ENCODE results near the gene ZNF608.

ZNF608 gene

GRCh38 chr5:124761010-124761409, 14.6 kb upstream of the ZNF608 start:
- no peak overlapping the region for H3K4me3 Mint-ChIP-seq
- no peaks in the 10 kb centered on the region for H3K27me3 Mint-ChIP-seq
- no peaks in the 10 kb centered on the region for H3K4me1 Mint-ChIP-seq
- H3K36me3 Mint-ChIP-seq = no peaks in the 10 kb centered on the region
- no peak overlapping the region for H3K27ac Mint-ChIP-seq
- H3K9me3 Mint-ChIP-seq = no peaks in the 10 kb centered on the region

- Mint-ChIP-seq H3K4me3 (no peak overlapping the region), H3K4me1 (no peaks in the 10 kb centered on the region), H3K9me3 (no peaks in the 10 kb centered on the region), H3K27ac (no peak overlapping the region), H3K27me3 (no peaks in the 10 kb centered on the region), H3K36me3 (no peaks in the 10 kb centered on the region)
These were observed 14.2 kb upstream of the ZNF608 start for GRCh38 chr5:124760608-124761007.

GRCh38 chr5:124755565-124755964, 9.1 kb upstream of the ZNF608 start:
- H3K4me1 Mint-ChIP-seq = no peaks in the 10 kb centered on the region
- H3K36me3 Mint-ChIP-seq = no peaks in the 10 kb centered on the region
- peaks cover 7% of the 10 kb centered on the region for H3K27me3 Mint-ChIP-seq
- H3K9me3 Mint-ChIP-seq = no peaks in the 10 kb centered on the region
- H3K27ac Mint-ChIP-seq = no peak overlapping the region
- H3K4me3 Mint-ChIP-seq = no peak overlapping the region

- Mint-ChIP-seq H3K36me3 (no peaks in the 10 kb centered on the region), H3K27me3 (peaks cover 7% of the 10 kb centered on the region), H3K9me3 (no peaks in the 10 kb centered on the region), H3K4me1 (no peaks in the 10 kb centered on the region), H3K4me3 (no peak overlapping the region), H3K27ac (no peak overlapping the region)
These were observed 8.6 kb upstream of the ZNF608 start for GRCh38 chr5:124755041-124755440.

GRCh38 chr5:124754206-124754927, 7.9 kb upstream of the ZNF608 start:
- peaks cover 11% of the 10 kb centered on the region for H3K27me3 Mint-ChIP-seq
- no peak overlapping the region for H3K4me3 Mint-ChIP-seq
- H3K4me1 Mint-ChIP-seq = no peaks in the 10 kb centered on the region
- no peaks in the 10 kb centered on the region for H3K36me3 Mint-ChIP-seq
- H3K27ac Mint-ChIP-seq = no peak overlapping the region
- no peaks in the 10 kb centered on the region for H3K9me3 Mint-ChIP-seq

GRCh38 chr5:124752854-124753720, 6.6 kb upstream of the ZNF608 start:
- Mint-ChIP-seq H3K9me3 (no peaks in the 10 kb centered on the region), H3K27me3 (peaks cover 18% of the 10 kb centered on the region), H3K4me1 (peaks cover 7% of the 10 kb centered on the region), H3K27ac (no peak overlapping the region), H3K4me3 (no peak overlapping the region), H3K36me3 (no peaks in the 10 kb centered on the region)

- H3K4me1 Mint-ChIP-seq = peaks cover 15% of the 10 kb centered on the region
- no peaks in the 10 kb centered on the region for H3K9me3 Mint-ChIP-seq
- H3K27me3 Mint-ChIP-seq = peaks cover 37% of the 10 kb centered on the region
- H3K27ac Mint-ChIP-seq = no peak overlapping the region
- H3K4me3 Mint-ChIP-seq = no peak overlapping the region
- H3K36me3 Mint-ChIP-seq = no peaks in the 10 kb centered on the region
These were observed 4.6 kb upstream of the ZNF608 start for GRCh38 chr5:124751031-124751430.

GRCh38 chr5:124748687-124749594, 2.5 kb upstream of the ZNF608 start:
- H3K27me3 Mint-ChIP-seq = peaks cover 47% of the 10 kb centered on the region
- no peaks in the 10 kb centered on the region for H3K36me3 Mint-ChIP-seq
- H3K27ac Mint-ChIP-seq = no peak overlapping the region
- no peaks in the 10 kb centered on the region for H3K9me3 Mint-ChIP-seq
- H3K4me3 Mint-ChIP-seq = peak overlapping the region; percentile 39
- peaks cover 15% of the 10 kb centered on the region for H3K4me1 Mint-ChIP-seq

- Mint-ChIP-seq H3K4me3 (peak overlapping the region; percentile 4), H3K27ac (no peak overlapping the region), H3K36me3 (no peaks in the 10 kb centered on the region), H3K9me3 (no peaks in the 10 kb centered on the region), H3K27me3 (peaks cover 47% of the 10 kb centered on the region), H3K4me1 (peaks cover 15% of the 10 kb centered on the region)
These were observed 1.6 kb upstream of the ZNF608 start for GRCh38 chr5:124747791-124748686.

GRCh38 chr5:124746916-124747790, 714 bp upstream of the ZNF608 start:
- no peak overlapping the region for H3K27ac Mint-ChIP-seq
- H3K9me3 Mint-ChIP-seq = no peaks in the 10 kb centered on the region
- H3K4me1 Mint-ChIP-seq = peaks cover 15% of the 10 kb centered on the region
- H3K4me3 Mint-ChIP-seq = peak overlapping the region; percentile 23
- no peaks in the 10 kb centered on the region for H3K36me3 Mint-ChIP-seq
- peaks cover 47% of the 10 kb centered on the region for H3K27me3 Mint-ChIP-seq

- H3K4me3 Mint-ChIP-seq = no peak overlapping the region
- H3K27me3 Mint-ChIP-seq = peaks cover 44% of the 10 kb centered on the region
- H3K27ac Mint-ChIP-seq = no peak overlapping the region
- peaks cover 6% of the 10 kb centered on the region for H3K9me3 Mint-ChIP-seq
- H3K4me1 Mint-ChIP-seq = peaks cover 15% of the 10 kb centered on the region
- H3K36me3 Mint-ChIP-seq = no peaks in the 10 kb centered on the region
These were observed 1.2 kb downstream of the ZNF608 start for GRCh38 chr5:124745007-124745927.

- peaks cover 6% of the 10 kb centered on the region for H3K9me3 Mint-ChIP-seq
- H3K4me1 Mint-ChIP-seq = peaks cover 15% of the 10 kb centered on the region
- H3K27ac Mint-ChIP-seq = no peak overlapping the region
- no peaks in the 10 kb centered on the region for H3K36me3 Mint-ChIP-seq
- peaks cover 44% of the 10 kb centered on the region for H3K27me3 Mint-ChIP-seq
- no peak overlapping the region for H3K4me3 Mint-ChIP-seq
These were observed 2.1 kb downstream of the ZNF608 start for GRCh38 chr5:124744170-124744971.
